ENCODE measurements around the gene UQCRH.
A peak's percentile ranks its signal among the peaks of the same experiment; 100 is the strongest.

The UQCRH gene
- total RNA-seq = 45.4 to 69.4 reads per million in 2 donors

DNA sequence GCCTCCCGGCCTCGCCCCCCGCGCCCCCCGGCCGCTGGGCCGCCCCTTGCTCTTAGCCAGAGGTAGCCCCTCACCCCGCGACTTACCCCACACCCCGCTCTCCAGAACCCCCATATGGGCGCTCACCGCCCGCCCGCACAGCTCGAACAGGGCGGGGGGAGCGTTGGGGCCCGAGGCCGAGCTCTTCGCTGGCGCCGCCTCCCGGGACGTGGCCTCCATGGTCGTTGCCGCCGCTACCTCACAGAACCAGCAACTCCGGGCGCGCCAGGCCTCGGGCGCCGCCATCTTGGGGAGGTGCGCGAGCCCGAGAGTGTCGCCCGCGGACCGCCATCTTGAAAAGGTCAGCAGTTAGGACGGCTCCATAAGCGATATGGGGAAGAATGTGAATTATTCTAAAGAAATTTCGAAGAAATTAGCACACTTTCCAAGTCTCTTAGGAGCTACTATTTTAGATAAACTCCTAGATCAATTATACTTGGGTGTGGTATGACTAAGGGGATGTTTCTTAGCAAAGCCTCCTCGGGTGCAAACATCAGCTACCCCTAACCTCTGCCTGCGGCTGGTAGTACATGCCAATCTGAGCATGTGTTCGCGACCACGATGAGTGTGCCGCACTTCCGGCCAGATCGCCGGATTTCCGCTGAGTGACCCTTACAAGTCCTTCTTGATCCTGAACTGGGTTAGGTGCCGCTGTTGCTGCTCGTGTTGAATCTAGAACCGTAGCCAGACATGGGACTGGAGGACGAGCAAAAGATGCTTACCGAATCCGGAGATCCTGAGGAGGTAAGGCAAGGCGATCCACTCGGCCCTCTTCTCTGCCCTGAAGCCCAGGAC, at the start of gene UQCRH, which contains the start of gene LRRC41:
Gene UQCRH, plus strand, starts transcription at position 661 of the 834 bp plus-strand sequence. Its CDS starts 69 bp downstream, at position 730.
Gene LRRC41, minus strand, starts transcription at position 579 of the 834 bp plus-strand sequence. Its CDS starts 294 bp downstream, at position 285.
- peak; percentile 90 for DNase-seq

DNA sequence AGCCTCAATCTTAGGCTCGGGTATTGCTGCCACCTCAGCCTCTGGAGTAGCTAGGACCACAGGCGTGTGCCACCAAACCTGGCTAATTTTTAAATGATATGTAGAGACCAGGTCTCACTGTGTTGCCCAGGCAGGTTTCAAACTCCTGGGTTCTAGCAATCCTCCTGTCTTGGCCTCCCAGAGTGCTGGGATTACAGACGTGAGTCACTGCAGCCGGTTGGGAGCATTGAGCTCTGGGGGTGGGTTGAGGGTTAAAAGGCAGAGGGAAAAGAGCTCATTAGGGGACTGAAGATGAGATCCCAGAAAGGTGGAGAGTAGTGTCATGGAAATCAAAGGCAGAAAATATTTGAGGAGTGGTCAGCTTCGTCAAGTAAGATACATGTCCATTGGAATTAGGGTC, 48.8 kb upstream of the UQCRH start:
- no peak for DNase-seq

DNA sequence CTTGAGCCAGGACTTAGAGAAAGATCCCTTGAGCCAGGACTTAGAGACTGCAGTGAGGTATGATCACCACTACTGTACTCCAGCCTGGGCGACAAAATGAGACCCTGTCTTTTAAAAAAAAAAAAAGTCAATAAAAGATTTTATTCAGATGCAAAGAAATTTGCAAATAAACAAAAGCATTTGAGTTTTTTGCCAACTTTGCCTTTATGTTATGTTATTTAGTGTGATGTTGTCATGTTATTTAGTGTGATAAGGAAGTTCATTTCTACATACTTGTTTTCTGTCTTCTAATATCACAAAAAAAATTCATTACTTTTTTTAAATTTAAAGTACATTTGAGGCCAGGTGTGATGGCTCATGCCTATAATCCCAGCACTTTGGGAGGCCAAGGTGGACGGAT, 47.0 kb upstream of the UQCRH start:
- no peak for DNase-seq

DNA sequence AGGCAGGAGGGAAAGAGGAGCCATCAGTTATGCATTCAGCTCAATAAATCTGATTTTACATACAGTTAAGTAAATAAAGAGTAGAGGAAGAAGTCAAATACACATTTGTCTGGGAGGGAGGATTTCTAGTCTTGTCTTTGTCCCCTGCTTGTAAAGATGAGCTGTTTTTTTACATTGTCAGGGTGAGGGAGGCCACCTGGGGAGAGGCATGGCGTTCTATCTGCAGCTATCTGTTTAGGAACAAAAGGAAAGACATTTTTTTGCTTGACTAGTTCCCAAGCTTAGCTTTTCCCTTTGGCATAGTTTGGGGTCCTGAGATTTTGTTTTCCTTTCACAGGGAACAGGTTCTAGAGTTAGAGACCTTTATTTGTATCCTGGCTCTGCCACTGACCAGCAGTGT, 41.0 kb upstream of the UQCRH start:
- no peak for DNase-seq

DNA sequence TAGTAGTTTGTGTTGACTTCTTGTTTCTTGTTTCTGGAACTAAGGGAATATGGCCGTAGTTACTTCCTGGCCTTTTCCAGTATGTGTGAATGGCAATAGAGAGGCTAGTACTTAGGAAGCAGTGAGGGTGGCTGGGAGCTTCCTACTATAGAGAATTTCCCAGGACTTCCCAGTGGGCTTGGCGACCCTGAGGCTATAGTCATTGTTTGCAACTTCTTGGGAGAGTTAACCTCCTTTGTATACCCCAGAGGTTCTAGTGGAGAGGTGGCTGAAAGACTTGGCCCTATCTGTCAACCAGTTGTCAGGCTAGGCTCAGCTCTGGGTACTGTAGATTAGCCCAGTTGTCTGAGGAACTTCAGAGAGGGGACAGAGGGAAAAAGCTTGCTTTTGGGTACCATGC, 40.4 kb upstream of the UQCRH start:
- no peak for DNase-seq

DNA sequence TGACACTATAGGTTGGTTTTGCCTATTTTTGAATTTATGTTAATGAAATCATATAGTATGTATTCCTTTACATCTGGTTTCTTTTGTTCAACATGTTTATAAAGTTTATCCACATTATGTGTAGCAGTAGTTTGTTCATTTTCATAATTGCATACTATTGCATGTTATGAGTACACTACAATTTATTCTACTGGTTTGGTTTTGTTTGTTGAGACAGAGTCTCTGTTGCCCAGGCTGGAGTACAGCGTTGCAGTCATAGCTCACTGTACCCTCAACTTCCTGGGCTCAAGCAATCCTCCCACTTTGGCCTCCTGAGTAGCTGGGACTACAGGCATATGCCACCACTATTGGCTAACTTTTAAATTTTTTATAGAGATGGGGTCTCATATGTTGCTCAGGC, 34.9 kb upstream of the UQCRH start:
- no peak for DNase-seq

DNA sequence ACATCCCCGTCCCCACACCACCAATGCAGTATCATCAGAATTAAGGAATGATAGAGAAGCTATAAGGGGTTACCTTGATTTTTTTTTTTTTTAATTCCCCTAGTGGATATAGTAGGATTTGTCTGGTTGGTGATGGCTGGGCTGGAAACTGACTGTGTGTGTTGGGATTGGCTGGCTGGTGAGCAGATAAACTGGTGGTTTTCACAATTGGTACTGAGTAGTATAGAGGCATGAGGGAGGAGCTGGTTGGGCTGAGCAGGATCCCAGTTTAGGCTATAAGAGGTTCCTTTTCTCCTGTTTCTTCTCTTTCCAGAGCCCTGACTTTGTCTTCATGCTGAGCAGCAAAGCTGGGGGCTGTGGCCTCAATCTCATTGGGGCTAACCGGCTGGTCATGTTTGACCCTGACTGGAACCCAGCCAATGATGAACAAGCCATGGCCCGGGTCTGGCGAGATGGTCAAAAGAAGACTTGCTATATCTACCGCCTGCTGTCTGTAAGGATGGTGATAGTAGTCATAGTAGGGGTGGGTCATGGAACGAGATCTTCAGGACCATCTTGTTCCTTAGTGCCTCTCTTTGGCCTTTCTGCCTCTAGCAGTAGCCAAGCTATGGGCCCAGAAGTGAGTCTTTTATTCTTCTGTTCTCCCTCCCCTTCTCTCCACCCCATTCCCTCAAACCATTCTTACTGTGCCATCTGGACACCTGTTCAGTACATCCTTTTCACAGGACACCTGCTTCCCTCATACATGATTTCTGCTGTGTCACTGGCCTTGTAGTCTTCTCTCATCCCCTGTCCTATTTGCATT, 29.1 kb upstream of the UQCRH start:
- no peak for DNase-seq

DNA sequence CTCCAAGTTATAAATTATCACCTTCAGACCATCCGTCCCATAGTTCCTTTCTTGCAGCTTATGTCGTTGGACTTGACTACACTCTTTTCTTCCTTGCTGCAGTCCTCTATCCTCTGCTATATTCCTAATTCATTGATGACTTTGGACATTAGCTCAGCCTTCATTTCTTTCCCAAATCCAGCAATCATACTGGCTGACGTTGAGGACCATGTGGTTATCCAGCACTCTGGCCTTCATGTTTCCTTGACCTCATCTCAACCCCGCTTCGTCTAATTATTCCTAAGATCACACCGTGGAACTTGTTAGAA, 28.5 kb upstream of the UQCRH start:
- no peak for DNase-seq

DNA sequence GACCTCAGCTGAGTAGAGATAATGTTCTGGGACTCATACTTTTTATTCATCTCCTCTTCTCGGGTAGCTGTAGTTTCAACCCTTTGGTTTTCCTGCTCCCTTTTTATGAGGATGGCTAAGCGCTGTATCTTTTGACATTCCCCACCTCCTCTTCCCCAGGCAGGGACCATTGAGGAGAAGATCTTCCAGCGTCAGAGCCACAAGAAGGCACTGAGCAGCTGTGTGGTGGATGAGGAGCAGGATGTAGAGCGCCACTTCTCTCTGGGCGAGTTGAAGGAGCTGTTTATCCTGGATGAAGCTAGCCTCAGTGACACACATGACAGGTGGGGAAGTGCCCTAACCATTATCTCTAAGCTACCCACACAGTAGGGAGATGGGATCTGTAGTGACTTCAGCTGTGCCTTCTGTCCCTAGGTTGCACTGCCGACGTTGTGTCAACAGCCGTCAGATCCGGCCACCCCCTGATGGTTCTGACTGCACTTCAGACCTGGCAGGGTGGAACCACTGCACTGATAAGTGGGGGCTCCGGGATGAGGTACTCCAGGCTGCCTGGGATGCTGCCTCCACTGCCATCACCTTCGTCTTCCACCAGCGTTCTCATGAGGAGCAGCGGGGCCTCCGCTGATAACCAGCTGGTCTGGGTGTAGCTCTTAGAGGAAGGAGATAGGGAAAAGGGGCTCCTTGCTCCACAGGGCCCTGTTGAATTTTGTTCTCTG, 25.7 kb upstream of the UQCRH start:
- DNase-seq = no peak

DNA sequence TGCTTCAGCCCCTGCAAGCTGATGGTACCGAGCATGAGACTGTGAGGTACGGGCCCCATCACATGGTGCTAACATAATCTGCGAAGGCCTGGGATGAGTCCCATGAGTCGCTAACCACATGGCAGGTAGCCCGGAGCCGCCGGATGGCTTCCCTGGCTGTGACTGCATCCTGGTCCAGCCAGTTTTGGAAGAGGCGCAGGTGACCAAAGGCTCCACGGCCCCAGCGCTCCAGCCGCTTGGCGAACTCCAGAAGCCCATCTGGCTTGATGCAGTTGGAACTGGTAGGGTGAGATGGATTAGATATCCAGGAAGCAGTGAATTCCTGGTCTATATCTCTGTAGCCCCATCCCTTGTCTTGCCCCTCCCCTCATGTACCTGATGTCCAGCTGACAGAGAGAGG, 24.7 kb upstream of the UQCRH start:
- no peak for DNase-seq

DNA sequence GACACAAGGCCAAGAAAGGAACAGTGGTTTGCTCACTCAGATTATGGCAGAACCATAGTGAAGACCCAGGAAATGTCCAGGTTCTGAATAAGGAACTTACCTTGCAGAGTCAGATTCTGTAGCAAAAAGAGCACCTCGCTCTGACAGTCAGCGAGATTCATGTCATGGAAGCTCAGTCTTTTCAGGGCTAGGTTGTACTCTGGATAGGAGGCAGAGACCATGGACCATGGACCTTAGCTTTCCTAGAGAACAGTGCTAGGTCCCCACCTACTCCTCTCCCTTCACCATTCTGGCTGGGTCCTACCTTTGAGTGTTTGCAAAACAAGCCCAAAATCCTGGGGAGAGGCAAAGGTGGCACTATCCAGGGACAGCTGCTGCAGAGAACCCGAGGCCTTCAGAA, 23.4 kb upstream of the UQCRH start:
- DNase-seq = no peak

DNA sequence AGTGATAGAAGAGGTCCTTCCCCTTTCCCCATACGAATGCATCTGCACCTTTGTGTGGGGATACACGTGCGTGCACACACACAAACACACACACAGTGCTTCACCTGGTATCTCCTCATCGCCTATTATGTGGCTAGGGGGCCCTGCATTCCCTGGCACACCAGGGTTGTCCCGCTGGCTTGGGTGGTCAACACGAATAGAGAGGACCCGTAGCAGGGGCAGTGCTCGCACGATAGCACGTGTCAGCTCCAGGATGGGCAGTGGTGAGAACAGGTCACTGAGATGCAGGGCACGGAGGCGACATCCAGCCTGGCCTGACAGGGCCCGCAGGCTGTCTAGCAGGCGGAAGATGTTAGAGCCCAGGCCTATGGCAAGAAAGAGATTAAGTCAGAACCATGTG, 22.5 kb upstream of the UQCRH start:
- DNase-seq = no peak

DNA sequence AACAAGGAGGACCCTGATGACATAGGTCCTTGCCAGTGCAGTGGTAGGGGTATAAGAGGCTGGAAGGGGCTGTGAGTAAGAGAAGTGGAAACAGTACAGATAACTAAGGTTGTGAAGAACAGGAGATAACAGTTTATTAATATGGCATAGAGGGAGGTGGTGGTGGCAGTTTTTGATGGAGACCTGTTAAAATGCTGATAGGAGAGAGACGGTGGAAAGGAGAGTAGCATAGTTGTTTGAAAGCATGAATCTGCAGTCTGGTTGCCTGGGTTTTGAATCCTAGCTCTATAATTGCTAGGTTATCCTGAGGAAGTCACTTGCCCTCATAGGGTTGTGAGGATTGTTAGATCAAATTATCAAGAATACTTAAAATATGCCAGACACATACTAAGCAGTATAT, 19.4 kb upstream of the UQCRH start:
- DNase-seq = no peak

DNA sequence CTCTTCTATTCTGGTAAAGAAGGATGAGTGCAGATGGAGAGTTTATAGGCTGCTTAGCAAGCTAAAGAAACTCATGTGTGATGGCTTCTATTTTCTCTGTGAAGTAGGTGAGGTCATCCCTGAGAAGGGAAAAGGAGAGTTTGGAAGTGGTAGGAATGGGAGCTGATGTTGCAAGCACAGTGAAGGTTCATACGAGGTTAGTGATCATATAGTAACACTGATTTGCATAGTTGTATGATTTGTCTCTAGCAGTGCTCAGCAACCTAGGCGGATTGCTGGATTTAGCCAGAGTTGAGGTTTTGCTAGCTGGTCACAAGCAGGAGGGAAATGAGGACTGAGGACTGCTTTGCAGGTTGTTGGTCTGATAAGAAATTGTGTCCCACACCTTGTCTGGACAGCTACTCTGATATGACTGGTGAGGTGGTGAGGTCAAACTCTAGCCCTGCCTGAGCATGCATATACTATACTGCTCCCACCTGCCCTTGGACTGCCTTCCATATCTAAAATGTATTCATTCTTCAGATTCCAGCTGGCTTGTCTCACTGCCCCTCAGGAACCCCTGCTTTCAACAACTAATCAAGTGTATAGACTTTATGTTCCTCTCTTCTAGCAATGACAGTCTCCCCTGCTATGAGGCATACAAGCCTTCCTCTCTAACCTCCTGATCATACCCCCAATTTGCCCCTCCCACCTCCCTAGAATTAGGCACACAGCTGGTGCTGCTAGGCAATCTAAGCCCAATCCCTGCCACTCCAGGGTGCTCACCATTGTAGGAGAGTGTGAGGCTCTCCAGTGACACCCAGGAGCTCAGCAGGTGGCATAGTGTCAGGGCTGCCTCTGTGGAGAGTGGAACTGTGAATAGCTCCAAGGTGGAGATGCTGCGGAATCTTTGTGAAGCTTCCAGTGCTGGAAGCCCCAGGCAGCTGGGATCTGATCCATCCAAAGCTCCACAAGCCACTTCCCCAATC, 18.6 kb upstream of the UQCRH start:
- no peak for DNase-seq

DNA sequence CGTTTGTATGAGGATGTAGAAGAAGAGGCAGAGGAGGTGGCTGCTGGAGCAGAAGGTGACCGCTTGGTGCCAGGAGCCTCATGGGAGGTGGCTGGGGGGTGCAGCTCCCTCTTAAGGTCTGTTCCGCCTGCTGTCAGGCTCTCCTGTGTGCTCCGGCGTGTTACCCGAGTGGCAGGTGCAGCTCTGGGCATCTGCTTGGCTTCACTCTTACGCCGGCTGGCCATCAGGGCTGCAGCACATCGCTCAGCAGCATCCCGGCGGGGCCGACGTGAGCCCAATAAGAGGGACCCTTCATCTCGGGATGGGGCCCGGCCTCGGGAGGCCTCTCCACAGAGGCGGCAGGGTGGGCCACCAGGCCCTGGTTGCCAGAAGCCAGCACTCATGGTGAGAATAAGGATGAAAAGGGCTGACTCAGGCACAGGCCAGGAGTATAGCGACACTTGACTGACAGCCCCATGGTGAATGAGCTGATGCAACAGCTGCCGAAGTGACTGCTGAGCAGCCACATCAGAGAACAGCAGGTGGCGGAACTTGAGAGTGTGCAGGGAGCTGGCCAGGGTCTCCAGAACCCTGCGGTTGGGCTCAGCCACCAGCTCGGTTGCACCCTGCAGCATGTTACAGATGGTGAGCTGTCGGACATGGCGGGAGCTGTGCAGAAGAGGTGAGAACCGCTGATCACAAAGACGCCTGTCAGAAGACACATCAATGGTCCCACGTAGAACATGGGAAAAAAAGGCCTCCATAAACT, 17.6 kb upstream of the UQCRH start:
- no peak for DNase-seq

DNA sequence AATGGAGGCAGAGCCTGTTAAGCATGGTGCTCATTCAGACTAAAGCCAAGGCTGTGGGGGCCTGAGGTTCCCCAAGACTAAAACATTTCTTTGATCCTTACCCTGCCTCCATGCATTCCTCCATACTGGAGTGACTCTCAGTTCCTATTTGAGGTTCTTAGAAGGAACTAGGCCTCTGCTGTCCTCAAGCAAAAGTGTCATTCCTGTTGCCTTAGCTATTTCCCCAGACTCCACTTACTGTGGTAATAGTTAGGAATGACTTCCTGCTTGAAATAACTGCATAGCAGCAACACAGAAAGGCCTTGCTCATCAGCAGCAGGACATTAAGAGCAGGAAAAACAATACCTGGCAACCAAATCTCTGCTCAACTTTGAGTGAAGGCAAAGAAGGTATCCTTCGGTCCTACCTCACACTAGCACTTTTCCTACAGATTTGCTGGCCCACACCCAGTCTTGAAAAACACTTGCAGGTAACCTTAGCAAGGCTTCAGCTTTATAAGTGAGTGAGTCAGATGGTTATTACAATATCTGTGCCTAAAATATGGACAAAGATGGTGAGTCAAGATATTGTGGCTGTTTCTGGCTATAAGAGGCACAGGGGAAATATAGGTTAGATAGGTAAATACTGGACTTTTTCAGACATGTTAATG, 14.9 kb upstream of the UQCRH start:
- DNase-seq = no peak

DNA sequence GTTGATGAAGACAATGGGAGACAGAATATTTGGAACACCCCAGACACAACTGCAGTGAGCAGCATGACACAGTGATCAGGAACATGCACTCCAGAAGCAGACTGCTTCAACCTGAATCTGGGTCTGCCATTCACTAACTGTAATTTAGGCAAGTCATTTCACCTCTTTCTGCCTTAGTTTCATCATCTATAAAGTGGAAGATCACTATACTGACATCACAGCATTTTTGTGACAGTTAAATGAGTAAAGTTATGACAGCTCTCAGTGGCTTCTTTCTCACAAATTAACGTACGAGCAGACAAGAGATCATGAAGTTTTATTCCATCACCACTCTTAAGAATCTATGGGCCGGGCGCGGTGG, 14.4 kb upstream of the UQCRH start:
- no peak for DNase-seq

DNA sequence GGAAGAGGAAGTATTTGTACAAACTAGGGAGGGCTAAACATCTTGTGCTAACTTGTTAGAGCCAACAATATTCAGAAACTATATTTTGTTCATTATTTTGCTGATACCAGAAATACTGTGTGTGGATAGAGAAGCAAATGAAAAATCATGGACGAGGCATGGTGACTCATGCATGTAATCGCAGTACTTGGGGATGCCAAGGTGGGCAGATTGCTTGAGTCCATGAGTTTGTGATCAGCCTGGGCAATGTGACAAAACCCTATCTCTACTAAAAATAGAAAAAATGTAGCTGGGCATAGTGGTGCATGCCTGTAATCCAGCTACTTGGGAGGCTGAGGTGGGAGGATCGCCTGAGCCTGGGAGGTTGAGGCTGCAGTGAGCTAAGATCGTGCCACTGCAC, 13.5 kb upstream of the UQCRH start:
- DNase-seq = no peak

DNA sequence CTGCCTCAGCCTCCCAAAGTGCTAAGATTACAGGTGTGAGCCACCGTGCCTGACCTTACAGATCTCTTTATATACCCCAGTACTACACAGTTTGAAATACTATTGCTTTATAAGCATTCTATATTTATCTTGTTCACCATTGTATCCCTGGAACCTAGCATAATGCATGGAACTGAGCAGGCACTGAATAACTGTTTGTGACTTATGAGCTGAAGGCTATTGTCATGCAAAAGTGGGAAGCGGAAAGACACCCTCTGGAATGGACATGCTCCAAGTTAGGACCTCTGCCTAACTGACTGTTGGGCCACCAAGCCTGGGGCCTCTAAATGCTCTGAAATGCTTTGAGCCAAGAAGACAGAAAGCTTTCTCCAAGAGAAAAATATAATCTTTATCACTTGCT, 8.2 kb upstream of the UQCRH start:
- DNase-seq = no peak

DNA sequence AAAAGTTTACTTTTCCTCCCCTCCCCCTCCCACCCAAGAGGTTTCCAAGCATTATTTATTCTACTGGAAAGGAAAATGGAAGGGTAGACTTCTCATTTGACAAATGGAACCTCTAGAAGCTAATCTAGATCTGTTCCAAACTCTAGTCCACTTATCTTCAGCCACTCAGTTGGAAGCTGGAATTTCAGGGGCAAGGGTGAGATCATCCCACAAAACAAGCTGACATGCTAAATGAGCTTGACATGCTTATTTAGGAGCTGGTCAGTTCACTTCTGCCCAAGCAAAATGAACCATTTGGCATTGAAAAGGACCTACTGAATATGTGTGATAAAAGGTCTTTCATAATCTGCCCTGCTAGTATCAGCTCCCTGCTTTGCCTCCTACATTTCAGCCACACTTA, 5.1 kb upstream of the UQCRH start:
- DNase-seq = no peak
